Body of pancreas (tissue), 4 donors: ENCODE measurements around the gene SLC50A1. TPM values are rescaled to one million over a fixed set of nuclear protein-coding genes. Genes with fewer than 3 reads are reported as not detected.

ENCODE experiments used
- ATAC-seq: fragments of 150-250 bp; one replicate; pipeline ENCODE4 v1.9.1; 2016
- DNase-seq, 4 donors: peaks; one replicate each; pipeline ENCODE4 v3.0.0-alpha.2; 2019
- H3K27ac ChIP-seq, 4 donors: fragments of 200-600 bp; sonication (generic); 1 replicate in 3 of 4; 2 replicates in 1 of 4; pipeline versions ENCODE4 v1.5.1 to v1.6.1; 2016 to 2019; ENCODE audit warnings: mild to moderate bottlenecking in 1 of 4, mixed read lengths in 1 of 4, moderate library complexity in 1 of 4
- H3K27me3 ChIP-seq, 2 donors: fragments of 200-600 bp; sonication (generic); one replicate each; pipeline ENCODE4 v1.6.0; 2016; ENCODE audit warnings: mild to moderate bottlenecking in 1 of 2
- H3K36me3 ChIP-seq, 2 donors: fragments of 200-600 bp; sonication (generic); replicated peaks in 1 of 2; 2 replicates each; pipeline ENCODE4 v1.5.1; 2016; ENCODE audit warnings: low read depth in 2 of 2; ENCODE audit not compliant: insufficient read depth in 1 of 2
- H3K4me1 ChIP-seq: fragments of 200-600 bp; sonication (generic); one replicate; pipeline ENCODE4 v1.6.0; 2016
- H3K4me3 ChIP-seq, 2 donors: fragments of 200-600 bp; sonication (generic); 1 replicate in 1 of 2; 2 replicates in 1 of 2; pipeline ENCODE4 v1.5.1; 2016 to 2019
- H3K9me3 ChIP-seq, 3 donors: fragments of 200-600 bp; sonication (generic); 1 replicate in 2 of 3; 2 replicates in 1 of 3; pipeline ENCODE4 v1.5.1; 2016
- CTCF ChIP-seq, 7 experiments: fragments of 450-650 bp in 4 of 7; fragments of 200-600 bp in 3 of 7; sonication (generic) in 3 of 7; IDR thresholded peaks; one replicate each; pipeline ENCODE4 v1.5.1; 2016 to 2019; ENCODE audit warnings: antibody characterized with exemption in 7 of 7
- POLR2A ChIP-seq, 3 donors: fragments of 450-650 bp; IDR thresholded peaks; one replicate each; pipeline ENCODE4 v1.6.1; 2016; ENCODE audit warnings: antibody characterized with exemption in 3 of 3, mild to moderate bottlenecking in 2 of 3
- WGBS, 2 donors: methylation state at CpG; one replicate each; pipeline ENCODE4 v1.1.5; 2017; 5-methylcytosine and 5-hydroxymethylcytosine counted together
- intact Hi-C: fragments of 100-400 bp; cut with DNase I; formaldehyde crosslinking; loops from one replicate; pipeline ENCODE4 v1.15.1; 2023
- total RNA-seq, 2 donors: library from RNA; depleted of rRNA; stranded (reverse); fragments of >200 nt; gene quantifications; one replicate each; pipeline ENCODE4 v1.1.0, GENCODE V29; 2016

SLC50A1 gene
- total RNA-seq, 2 donors from 2014 or later, result 13.7 to 25.7 TPM

DNA sequence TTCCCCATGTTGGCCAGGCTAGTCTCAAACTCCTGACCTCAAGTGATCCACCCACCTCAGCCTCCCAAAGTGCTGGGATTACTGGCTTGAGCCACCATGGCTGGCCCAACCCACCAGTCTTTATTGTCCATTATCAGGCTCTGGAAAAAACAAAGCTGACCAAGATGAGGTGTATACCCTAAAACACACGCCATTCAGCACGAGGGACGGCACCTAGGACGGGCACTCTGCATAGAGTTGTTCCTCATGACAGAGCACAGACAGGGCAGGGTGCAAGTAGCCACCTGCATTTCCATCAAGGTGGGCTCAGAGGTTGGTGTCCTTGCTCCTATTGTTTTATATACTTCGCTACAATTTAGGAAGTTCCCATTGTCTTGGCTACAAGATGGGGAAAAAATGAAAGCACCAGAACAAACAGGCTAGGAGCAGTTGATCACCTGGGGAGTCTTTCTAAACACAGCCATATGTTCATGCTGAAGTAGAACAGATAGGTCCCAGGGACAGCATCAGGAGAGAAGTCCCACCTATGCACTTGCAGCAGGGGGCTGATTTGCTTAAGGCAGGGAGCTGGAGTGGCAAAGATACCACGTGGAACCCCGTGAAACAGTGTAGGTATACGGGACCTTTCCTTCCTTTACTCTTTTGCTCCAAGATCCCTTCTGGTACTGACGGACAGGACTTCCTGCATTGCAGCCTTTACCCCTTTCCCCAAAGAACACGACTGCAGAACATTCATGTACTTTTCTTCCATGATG, 33.0 kb downstream of the SLC50A1 start:
- Histone ChIP-seq H3K36me3 (peaks cover 0 to 7% of the 10 kb centered on the region in 2 donors), H3K27me3 (no peaks in the 10 kb centered on the region)
- intact Hi-C loops, result loop anchor here (5.0 kb wide), 2 partner anchors 36 to 76 kb away; no protein-coding TSS in a partner anchor

DNA sequence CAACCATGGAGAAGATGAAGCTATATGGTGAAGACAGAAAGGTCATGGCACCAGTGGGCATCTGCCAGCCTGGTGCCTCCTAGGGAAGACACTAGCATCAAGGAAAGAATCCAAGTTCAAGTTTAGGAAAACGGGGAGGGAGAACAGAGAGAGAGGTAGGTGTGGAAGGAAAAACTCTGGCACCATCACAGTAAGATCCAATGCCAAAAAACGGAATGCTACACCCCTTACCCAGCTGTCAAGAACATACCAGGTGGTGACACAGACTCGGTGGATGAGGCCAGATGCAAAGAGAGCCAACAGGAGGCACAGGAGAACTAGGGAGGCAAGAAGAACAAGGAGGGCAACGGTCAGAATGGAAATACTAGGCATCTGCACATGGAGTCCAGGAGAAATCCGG, 33.9 kb downstream of the SLC50A1 start:
- DNase-seq (no peak), ATAC-seq (no peak)
- Histone ChIP-seq H3K27me3 (no peaks in the 10 kb centered on the region), H3K4me1 (peaks cover 19% of the 10 kb centered on the region), H3K4me3 (no peak overlapping the region), H3K36me3 (peaks cover 0 to 7% of the 10 kb centered on the region in 2 donors), H3K9me3 (no peaks in the 10 kb centered on the region), H3K27ac (no peak overlapping the region)
- TF ChIP-seq CTCF (IDR thresholded peaks at IDR 0.05) (no peak), POLR2A (IDR thresholded peaks at IDR 0.05) (no peak)
- WGBS, 2 donors, result 61 to 66% methylated on average over 5 of the region's 5 CpGs
- intact Hi-C loops, result loop anchor here (5.0 kb wide), 2 partner anchors 37 to 77 kb away; no protein-coding TSS in a partner anchor

More for the DNA sequence above, 33.0 kb downstream of the SLC50A1 start:
- WGBS, 2 donors, result 72 to 75% methylated on average over 10 of the region's 10 CpGs
- ATAC-seq (no peak), DNase-seq (no peak)
- TF ChIP-seq POLR2A (IDR thresholded peaks at IDR 0.05) (no peak), CTCF (IDR thresholded peaks at IDR 0.05) (no peak)
- H3K4me1 ChIP-seq, result peaks cover 19% of the 10 kb centered on the region
- no peaks in the 10 kb centered on the region for H3K9me3 ChIP-seq
- H3K4me3 ChIP-seq, result no peak overlapping the region
- H3K27ac ChIP-seq, result no peak overlapping the region

DNA sequence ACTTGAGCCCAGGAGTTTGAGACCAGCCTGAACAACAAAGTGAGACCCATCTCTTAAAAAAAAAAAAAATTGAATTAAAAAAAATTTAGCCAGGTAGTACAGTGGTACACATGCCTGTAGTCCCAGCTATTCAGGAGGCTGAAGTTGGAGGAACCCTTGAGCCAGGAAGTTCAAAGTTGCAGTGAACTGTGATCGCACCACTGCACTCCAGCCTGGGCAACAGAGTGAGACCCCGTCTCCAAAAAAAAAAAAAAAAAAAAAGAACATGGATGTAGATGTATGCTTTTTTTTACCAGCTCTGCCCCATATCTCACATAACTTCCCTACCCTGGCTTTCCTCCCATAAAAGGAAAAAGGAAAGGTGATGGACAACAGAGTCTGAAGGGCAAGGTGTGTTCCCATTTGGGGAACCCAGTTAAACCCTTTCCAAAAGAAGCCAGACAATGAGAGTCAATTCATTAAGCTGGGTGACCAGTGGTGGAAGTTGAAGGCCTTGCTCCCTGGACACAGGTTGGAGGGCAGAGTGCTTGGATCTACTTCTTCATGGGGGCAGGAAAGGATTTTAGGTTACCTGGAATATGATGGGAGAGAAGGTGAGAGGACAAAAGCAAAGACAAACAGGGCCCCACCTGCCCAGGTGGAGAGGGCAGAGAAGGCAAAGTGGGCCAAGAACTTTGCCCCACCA, 34.6 kb downstream of the SLC50A1 start:
- intact Hi-C loops, result loop anchor here (10.0 kb wide), 1 partner anchor 55 kb away; no protein-coding TSS in a partner anchor
- 81 to 83% methylated on average over 2 of the region's 2 CpGs for WGBS, 2 donors
- DNase-seq, result no peak

DNA sequence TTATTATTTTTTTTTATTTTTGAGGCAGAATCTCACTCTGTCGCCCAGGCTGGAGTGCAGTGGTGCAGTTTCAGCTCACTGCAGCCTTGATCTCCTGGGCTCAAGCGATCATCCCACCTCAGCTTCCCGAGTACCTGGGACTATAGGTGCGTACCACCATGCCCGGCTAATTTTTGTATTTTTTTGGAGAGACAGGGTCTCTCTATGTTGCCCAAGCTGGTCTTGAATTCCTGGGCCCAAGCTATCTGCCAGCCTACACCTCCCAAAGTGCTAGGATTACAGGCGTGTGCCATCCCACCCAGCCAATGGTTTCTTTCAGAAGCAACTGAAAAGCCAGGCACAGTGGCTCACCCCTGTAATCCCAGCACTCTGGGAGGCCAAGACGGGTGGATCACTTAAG, 35.2 kb downstream of the SLC50A1 start:
- Histone ChIP-seq H3K27ac (no peak overlapping the region), H3K27me3 (no peaks in the 10 kb centered on the region), H3K4me1 (peaks cover 19% of the 10 kb centered on the region), H3K4me3 (no peak overlapping the region), H3K36me3 (peaks cover 0 to 7% of the 10 kb centered on the region in 2 donors), H3K9me3 (no peaks in the 10 kb centered on the region)
- intact Hi-C loops, result loop anchor here (10.0 kb wide), 1 partner anchor 54 kb away; no protein-coding TSS in a partner anchor
- ATAC-seq (no peak), DNase-seq (peak in 1 of 4 donors; percentile 7)
- WGBS, 2 donors, result 84 to 89% methylated on average over 7 of the region's 7 CpGs
- no peak for TF ChIP-seq POLR2A (IDR thresholded peaks at IDR 0.05)
- no peak for TF ChIP-seq CTCF (IDR thresholded peaks at IDR 0.05)

More for the DNA sequence above, 34.6 kb downstream of the SLC50A1 start:
- H3K4me1 ChIP-seq, result peaks cover 19% of the 10 kb centered on the region
- ATAC-seq, result no peak
- H3K27ac ChIP-seq, result no peak overlapping the region
- H3K36me3 ChIP-seq, result peaks cover 0 to 7% of the 10 kb centered on the region in 2 donors
- TF ChIP-seq CTCF (IDR thresholded peaks at IDR 0.05) (no peak), POLR2A (IDR thresholded peaks at IDR 0.05) (no peak)
- no peaks in the 10 kb centered on the region for H3K9me3 ChIP-seq
- H3K27me3 ChIP-seq, result no peaks in the 10 kb centered on the region
- H3K4me3 ChIP-seq, result no peak overlapping the region
